ENCODE measurements around the gene MBP.
A peak's percentile ranks its signal among the peaks of the same experiment; 100 is the strongest.

MBP gene

GRCh38 chr18:77127769-77128671 lies 4.6 kb downstream of the MBP start:
- Histone ChIP-seq H3K9me3 (ENCODE audit: severe bottlenecking) (no peaks in the 10 kb centered on the region), H3K27me3 (ENCODE audit: insufficient read depth, poor library complexity, severe bottlenecking) (no peaks in the 10 kb centered on the region), H3K4me3 (ENCODE audit: severe bottlenecking) (no peak overlapping the region), H3K36me3 (ENCODE audit: low read depth) (peaks cover 13% of the 10 kb centered on the region), H3K4me1 (ENCODE audit: insufficient read depth, poor library complexity, severe bottlenecking) (peaks cover 47% of the 10 kb centered on the region), H3K27ac (ENCODE audit: poor library complexity, severe bottlenecking) (peak overlapping the region; percentile 92)
- TF ChIP-seq CTCF (IDR thresholded peaks at IDR 0.05; ENCODE audit: poor library complexity, severe bottlenecking), result no peak
- DNase-seq (ENCODE audit: low spot score) (no peak), ATAC-seq (ENCODE audit: low read depth) (peak; percentile 49)

GRCh38 chr18:77124452-77124922 lies 8.1 kb downstream of the MBP start:
- ATAC-seq (ENCODE audit: low read depth) (no peak), DNase-seq (ENCODE audit: low spot score) (no peak)
- Histone ChIP-seq H3K27ac (ENCODE audit: poor library complexity, severe bottlenecking) (peak overlapping the region; percentile 0), H3K4me3 (ENCODE audit: severe bottlenecking) (no peak overlapping the region), H3K27me3 (ENCODE audit: insufficient read depth, poor library complexity, severe bottlenecking) (no peaks in the 10 kb centered on the region), H3K4me1 (ENCODE audit: insufficient read depth, poor library complexity, severe bottlenecking) (peaks cover 44% of the 10 kb centered on the region), H3K9me3 (ENCODE audit: severe bottlenecking) (no peaks in the 10 kb centered on the region), H3K36me3 (ENCODE audit: low read depth) (peaks cover 13% of the 10 kb centered on the region)
- no peak for TF ChIP-seq CTCF (IDR thresholded peaks at IDR 0.05; ENCODE audit: poor library complexity, severe bottlenecking)

- peaks cover 35% of the 10 kb centered on the region for H3K4me1 ChIP-seq (ENCODE audit: insufficient read depth, poor library complexity, severe bottlenecking)
- H3K9me3 ChIP-seq (ENCODE audit: severe bottlenecking), result no peaks in the 10 kb centered on the region
- DNase-seq (ENCODE audit: low spot score) (no peak), ATAC-seq (ENCODE audit: low read depth) (no peak)
- H3K27me3 ChIP-seq (ENCODE audit: insufficient read depth, poor library complexity, severe bottlenecking), result no peaks in the 10 kb centered on the region
- TF ChIP-seq CTCF (IDR thresholded peaks at IDR 0.05; ENCODE audit: poor library complexity, severe bottlenecking), result no peak
- H3K27ac ChIP-seq (ENCODE audit: poor library complexity, severe bottlenecking), result peak overlapping the region; percentile 0
- H3K36me3 ChIP-seq (ENCODE audit: low read depth), result peaks cover 13% of the 10 kb centered on the region
- no peak overlapping the region for H3K4me3 ChIP-seq (ENCODE audit: severe bottlenecking)
Measured at GRCh38 chr18:77123320-77124231, 9.0 kb downstream of the MBP start.

- Histone ChIP-seq H3K36me3 (ENCODE audit: low read depth) (peaks cover 6% of the 10 kb centered on the region; the same call in 1 of the 2 replicates), H3K9me3 (ENCODE audit: severe bottlenecking) (no peaks in the 10 kb centered on the region), H3K4me3 (ENCODE audit: severe bottlenecking) (no peak overlapping the region), H3K27ac (ENCODE audit: poor library complexity, severe bottlenecking) (no peak overlapping the region), H3K27me3 (ENCODE audit: insufficient read depth, poor library complexity, severe bottlenecking) (no peaks in the 10 kb centered on the region), H3K4me1 (ENCODE audit: insufficient read depth, poor library complexity, severe bottlenecking) (peaks cover 17% of the 10 kb centered on the region)
- ATAC-seq (ENCODE audit: low read depth), result no peak
- TF ChIP-seq CTCF (IDR thresholded peaks at IDR 0.05; ENCODE audit: poor library complexity, severe bottlenecking), result no peak
- DNase-seq (ENCODE audit: low spot score), result no peak
Measured at GRCh38 chr18:77121523-77121922, 11.1 kb downstream of the MBP start.
